ENCODE data around the gene KIF26B. TPM values are rescaled to one million over a fixed set of nuclear protein-coding genes. Genes with fewer than 3 reads are reported as not detected.

The KIF26B gene
- total and polyA plus RNA-seq, 2 experiments from 2014 or later: 2.5 to 8.0 TPM

DNA sequence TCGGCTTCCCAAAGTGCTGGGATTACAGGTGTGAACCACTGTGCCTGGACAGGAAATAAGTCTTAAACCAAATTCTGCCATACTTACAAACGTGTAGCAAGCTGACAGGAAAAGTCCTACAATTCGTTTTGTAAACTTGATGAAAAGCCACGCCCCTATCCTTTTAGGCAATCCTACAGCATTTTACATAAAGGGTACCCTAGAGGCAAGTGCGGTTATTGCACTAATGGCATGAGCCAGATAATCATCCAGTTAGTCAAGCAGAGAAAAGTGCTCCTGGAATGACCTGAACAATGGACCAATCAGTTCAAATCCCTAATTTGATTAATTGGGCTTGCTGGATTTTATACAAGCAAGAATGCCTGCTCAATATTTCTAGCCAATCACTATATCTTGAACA lies 338.2 kb downstream of the KIF26B start:
- Histone ChIP-seq H2AFZ (no peak overlapping the region), H3F3A (ENCODE audit: insufficient read depth) (no peaks in the 10 kb centered on the region), H3K9ac (no peak overlapping the region), H3K4me1 (ENCODE audit: insufficient read depth) (no peaks in the 10 kb centered on the region), H3K27me3 (replicated peaks; ENCODE audit: insufficient read depth) (no peaks in the 10 kb centered on the region), H3K4me3 (no peak overlapping the region), H3K9me2 (ENCODE audit: insufficient read depth) (0 out of 2 replicates have a peak, but pooled peaks cover 7% of the 10 kb centered on the region), H3K9me3 (ENCODE audit: low read depth) (no peaks in the 10 kb centered on the region), H3K27ac (no peak overlapping the region), H3K79me2 (ENCODE audit: insufficient read depth) (no peaks in the 10 kb centered on the region), H4K20me1 (ENCODE audit: insufficient read depth) (no peaks in the 10 kb centered on the region), H3K4me2 (ENCODE audit: unreplicated experiment) (no peak overlapping the region), H3K36me3 (ENCODE audit: low read depth) (no peaks in the 10 kb centered on the region)
- WGBS, 2 experiments (ENCODE audit: low coverage in 1 of 2, low lambda C conversion rate in 2 of 2, missing lambda C conversion rate in 2 of 2): 52 to 56% methylated on average over 5 of the region's 5 CpGs
- in situ Hi-C loops (cut with MboI): no loop called here
- TF ChIP-seq EZH2 (IDR thresholded peaks at IDR 0.05; ENCODE audit: insufficient read depth, poor library complexity, severe bottlenecking): no peak
- no peak for TF ChIP-seq EZH2phosphoT487 (IDR thresholded peaks at IDR 0.05; ENCODE audit: insufficient read depth, low read depth)
- peak; percentile 53 for DNase-seq

GRCh38 chr1:245495681-245496080 lies 340.9 kb downstream of the KIF26B start:
- Histone ChIP-seq H3K4me1 (ENCODE audit: insufficient read depth) (peaks cover 6% of the 10 kb centered on the region), H4K20me1 (ENCODE audit: insufficient read depth) (no peaks in the 10 kb centered on the region), H3K4me2 (ENCODE audit: unreplicated experiment) (no peak overlapping the region), H3K9me2 (ENCODE audit: insufficient read depth) (0 out of 2 replicates have a peak, but pooled peaks cover 7% of the 10 kb centered on the region), H3K4me3 (no peak overlapping the region), H3K9me3 (ENCODE audit: low read depth) (no peaks in the 10 kb centered on the region), H3K27ac (no peak overlapping the region), H3K79me2 (ENCODE audit: insufficient read depth) (no peaks in the 10 kb centered on the region), H3K36me3 (ENCODE audit: low read depth) (no peaks in the 10 kb centered on the region), H2AFZ (no peak overlapping the region), H3F3A (ENCODE audit: insufficient read depth) (no peaks in the 10 kb centered on the region; the same call in 1 of the 2 replicates), H3K27me3 (replicated peaks; ENCODE audit: insufficient read depth) (no peaks in the 10 kb centered on the region), H3K9ac (no peak overlapping the region)
- no peak for DNase-seq
- WGBS, 2 experiments (ENCODE audit: low coverage in 1 of 2, low lambda C conversion rate in 2 of 2, missing lambda C conversion rate in 2 of 2): 61 to 63% methylated on average over 5 of the region's 5 CpGs
- no peak for TF ChIP-seq EZH2 (IDR thresholded peaks at IDR 0.05; ENCODE audit: insufficient read depth, poor library complexity, severe bottlenecking)
- no peak for TF ChIP-seq EZH2phosphoT487 (IDR thresholded peaks at IDR 0.05; ENCODE audit: insufficient read depth, low read depth)
- in situ Hi-C loops (cut with MboI): no loop called here

- in situ Hi-C loops (cut with MboI): no loop called here
- DNase-seq: peak; percentile 96
Measured at GRCh38 chr1:245500546-245500945, 345.8 kb downstream of the KIF26B start.

DNA sequence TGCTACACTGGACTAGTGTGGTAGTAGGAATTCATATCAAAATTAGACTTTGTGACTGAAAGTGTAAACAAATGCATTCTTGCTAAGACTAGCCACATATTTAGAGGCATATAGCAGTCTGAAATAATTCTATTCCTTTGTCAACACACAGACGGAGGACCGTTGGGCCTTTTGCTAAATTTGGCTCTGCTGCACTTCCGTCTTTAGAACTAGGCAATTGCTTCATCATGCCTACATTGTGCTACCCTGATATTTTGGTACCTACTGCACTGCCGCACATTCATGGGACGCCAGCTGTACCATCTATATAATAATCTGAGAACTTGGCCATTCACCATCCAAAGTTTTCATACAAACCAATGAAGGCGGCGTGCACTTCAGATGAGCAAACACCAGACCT lies 346.8 kb downstream of the KIF26B start:
- in situ Hi-C loops (cut with MboI): no loop called here
- WGBS, 2 experiments (ENCODE audit: low coverage in 1 of 2, low lambda C conversion rate in 2 of 2, missing lambda C conversion rate in 2 of 2): 95 to 98% methylated on average over 7 of the region's 7 CpGs

More at GRCh38 chr1:245500546-245500945, 345.8 kb downstream of the KIF26B start:
- Histone ChIP-seq H3K9ac (no peak overlapping the region), H3K79me2 (ENCODE audit: insufficient read depth) (no peaks in the 10 kb centered on the region), H3K27ac (no peak overlapping the region), H3K9me2 (ENCODE audit: insufficient read depth) (0 out of 2 replicates have a peak, but pooled peaks cover 6% of the 10 kb centered on the region), H3K4me2 (ENCODE audit: unreplicated experiment) (no peak overlapping the region), H3K27me3 (replicated peaks; ENCODE audit: insufficient read depth) (no peaks in the 10 kb centered on the region), H3K4me1 (ENCODE audit: insufficient read depth) (peaks cover 13% of the 10 kb centered on the region), H4K20me1 (ENCODE audit: insufficient read depth) (no peaks in the 10 kb centered on the region), H2AFZ (no peak overlapping the region), H3F3A (ENCODE audit: insufficient read depth) (peaks cover 5% of the 10 kb centered on the region; the same call in 1 of the 2 replicates), H3K4me3 (no peak overlapping the region), H3K36me3 (ENCODE audit: low read depth) (no peaks in the 10 kb centered on the region), H3K9me3 (ENCODE audit: low read depth) (no peaks in the 10 kb centered on the region)
- 13 to 17% methylated on average over 7 of the region's 7 CpGs for WGBS, 2 experiments (ENCODE audit: low coverage in 1 of 2, low lambda C conversion rate in 2 of 2, missing lambda C conversion rate in 2 of 2)
- TF ChIP-seq EZH2 (IDR thresholded peaks at IDR 0.05; ENCODE audit: insufficient read depth, poor library complexity, severe bottlenecking) (no peak), EZH2phosphoT487 (IDR thresholded peaks at IDR 0.05; ENCODE audit: insufficient read depth, low read depth) (no peak)

More for the DNA sequence above, 346.8 kb downstream of the KIF26B start:
- DNase-seq: no peak
- H3K27ac ChIP-seq: no peak overlapping the region
- TF ChIP-seq EZH2phosphoT487 (IDR thresholded peaks at IDR 0.05; ENCODE audit: insufficient read depth, low read depth) (no peak), EZH2 (IDR thresholded peaks at IDR 0.05; ENCODE audit: insufficient read depth, poor library complexity, severe bottlenecking) (no peak)
- no peaks in the 10 kb centered on the region for H4K20me1 ChIP-seq (ENCODE audit: insufficient read depth)
- H3K4me3 ChIP-seq: no peak overlapping the region
- no peak overlapping the region for H2AFZ ChIP-seq
- peaks cover 5% of the 10 kb centered on the region; the same call in 1 of the 2 replicates for H3F3A ChIP-seq (ENCODE audit: insufficient read depth)
- H3K4me1 ChIP-seq (ENCODE audit: insufficient read depth): peaks cover 13% of the 10 kb centered on the region
- no peak overlapping the region for H3K9ac ChIP-seq
- no peak overlapping the region for H3K4me2 ChIP-seq (ENCODE audit: unreplicated experiment)
- no peaks in the 10 kb centered on the region for H3K27me3 ChIP-seq (replicated peaks; ENCODE audit: insufficient read depth)
- H3K9me3 ChIP-seq (ENCODE audit: low read depth): no peaks in the 10 kb centered on the region
- H3K79me2 ChIP-seq (ENCODE audit: insufficient read depth): no peaks in the 10 kb centered on the region
- no peaks in the 10 kb centered on the region for H3K9me2 ChIP-seq (ENCODE audit: insufficient read depth)
- H3K36me3 ChIP-seq (ENCODE audit: low read depth): no peaks in the 10 kb centered on the region

Data from GM23248 (cell line).